Posterior vena cava (tissue), 2 donors: ENCODE data around the gene BCO2. TPM values are rescaled to one million over a fixed set of nuclear protein-coding genes. Genes with fewer than 3 reads are reported as not detected.
"Not testable (repeated sequence)": the region's sequence is repeated elsewhere in the genome, so short reads cannot be mapped to it uniquely, and the experiment has no call there.

ENCODE experiments used
- DNase-seq: peaks from one replicate; pipeline ENCODE4 v3.0.0-alpha.2; 2020; ENCODE audit warnings: low spot score
- intact Hi-C, 2 donors: fragments of 100-400 bp; cut with DNase I; formaldehyde crosslinking; loops; one replicate each; pipeline versions ENCODE4 v1.14.1 to v1.14.2; 2022 to 2023
- long read RNA-seq, 2 donors: library from polyadenylated mRNA; unstranded; transcript quantifications; one replicate each; pipeline ENCODE4 v2.0.0, GENCODE V29; 2020 to 2021
- total RNA-seq, 2 donors: library from RNA; stranded (reverse); fragmentation: NEBNext Ultra II Directional; extraction: Animal tissue kit (Norgen Biotek cat#: 25700); gene quantifications; one replicate each; pipeline ENCODE4 v1.2.1, GENCODE V29; 2021
- donor health status: DM: yes; HTN: yes; CAD: no.
- donor health status: DM: yes; HTN: yes; CAD: no.

Gene BCO2, protein sequence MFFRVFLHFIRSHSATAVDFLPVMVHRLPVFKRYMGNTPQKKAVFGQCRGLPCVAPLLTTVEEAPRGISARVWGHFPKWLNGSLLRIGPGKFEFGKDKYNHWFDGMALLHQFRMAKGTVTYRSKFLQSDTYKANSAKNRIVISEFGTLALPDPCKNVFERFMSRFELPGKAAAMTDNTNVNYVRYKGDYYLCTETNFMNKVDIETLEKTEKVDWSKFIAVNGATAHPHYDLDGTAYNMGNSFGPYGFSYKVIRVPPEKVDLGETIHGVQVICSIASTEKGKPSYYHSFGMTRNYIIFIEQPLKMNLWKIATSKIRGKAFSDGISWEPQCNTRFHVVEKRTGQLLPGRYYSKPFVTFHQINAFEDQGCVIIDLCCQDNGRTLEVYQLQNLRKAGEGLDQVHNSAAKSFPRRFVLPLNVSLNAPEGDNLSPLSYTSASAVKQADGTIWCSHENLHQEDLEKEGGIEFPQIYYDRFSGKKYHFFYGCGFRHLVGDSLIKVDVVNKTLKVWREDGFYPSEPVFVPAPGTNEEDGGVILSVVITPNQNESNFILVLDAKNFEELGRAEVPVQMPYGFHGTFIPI
- 1 to 10 TPM; 3.8 TPM for total RNA-seq
- long read RNA-seq, donor 1 = 0 reads
- long read RNA-seq, donor 2, partial matches to known transcripts = 0 of 2 reads
- long read RNA-seq, donor 2, other reads (novel, unspliced or antisense) = 2 of 2 reads

- intact Hi-C loops = no loop called here
- DNase-seq = peak; percentile 94
Observed at GRCh38 chr11:112174789-112175598, at the start of gene BCO2. Gene BCO2 (plus strand): TSS chr11:112175512. CDS start chr11:112175602, 90 bp downstream.

DNA sequence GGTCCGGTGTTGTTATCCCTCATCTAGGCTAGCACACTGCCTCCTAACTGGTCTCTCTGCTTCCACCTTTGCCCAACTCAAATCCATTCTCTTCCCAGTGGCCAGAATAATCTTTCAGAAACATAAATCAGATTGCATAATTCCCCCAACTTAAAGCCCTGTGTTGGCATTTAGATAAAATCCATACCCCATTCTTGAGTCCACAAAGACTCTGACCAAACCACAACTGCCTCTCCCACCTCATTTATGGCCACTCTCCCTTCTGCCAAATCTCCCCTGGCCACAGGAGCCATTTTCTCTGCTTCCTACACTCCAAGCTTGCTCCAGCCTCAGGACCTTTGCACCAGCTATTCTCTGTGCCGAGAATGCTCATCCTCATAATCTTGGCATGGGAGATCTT lies 48.3 kb upstream of the BCO2 start:
- intact Hi-C loops = no loop called here

DNA sequence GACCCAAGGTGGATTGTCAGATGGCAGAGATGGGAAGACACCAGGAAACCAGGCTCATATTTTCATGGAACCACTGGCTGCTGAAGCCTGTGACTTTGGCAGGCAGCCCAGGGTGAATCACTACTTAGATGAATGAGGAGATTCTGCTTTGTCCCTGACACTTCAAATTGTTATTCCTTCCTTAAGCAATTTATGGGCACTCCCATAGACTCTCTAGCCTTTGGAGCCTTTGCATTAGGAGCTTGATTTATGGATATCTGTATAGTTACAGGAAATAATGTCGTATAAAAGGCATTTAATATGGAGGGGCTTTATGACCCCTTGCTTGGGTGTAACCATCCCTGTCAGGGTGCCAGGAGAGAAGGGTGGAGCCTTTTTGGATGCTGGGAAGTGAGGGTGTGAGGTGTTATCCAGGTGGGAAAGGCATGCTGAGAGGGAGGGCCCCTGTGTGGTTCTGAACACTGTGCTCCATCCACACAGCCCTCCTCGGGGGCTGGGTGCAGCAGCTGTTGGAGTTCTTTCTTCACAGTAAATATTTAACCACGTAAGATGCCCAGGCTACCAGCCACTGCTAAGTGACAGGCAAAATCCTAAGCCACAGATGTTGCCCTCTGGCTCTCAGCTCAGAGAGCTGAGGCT lies 46.7 kb upstream of the BCO2 start:
- intact Hi-C loops = no loop called here
- DNase-seq = peak; percentile 88

More for the DNA sequence above, 48.3 kb upstream of the BCO2 start:
- no peak for DNase-seq

DNA sequence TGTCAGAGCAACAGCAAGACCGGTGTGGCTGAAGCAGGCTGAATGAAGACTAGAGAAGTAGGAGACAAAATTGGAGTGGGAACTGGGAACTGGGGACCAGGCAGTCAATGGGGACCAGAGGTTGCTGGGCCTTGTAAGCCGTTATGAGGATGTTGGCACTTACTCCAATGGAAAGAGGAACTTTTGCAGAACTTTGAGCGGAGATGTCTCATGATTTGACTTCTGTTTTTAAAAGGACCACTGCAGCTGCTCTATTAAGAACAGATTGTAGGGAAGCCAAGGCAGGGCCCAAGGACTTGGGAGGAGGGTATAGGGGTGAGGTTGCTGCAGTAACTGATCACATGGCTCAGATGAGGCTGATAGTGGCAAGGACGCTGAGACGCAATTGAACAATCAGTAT lies 45.7 kb upstream of the BCO2 start:
- intact Hi-C loops = loop anchor here in 1 of 2 donors (1.0 kb wide), 1 partner anchor 9 kb away; no protein-coding TSS in a partner anchor

GRCh38 chr11:112132737-112133136 lies 42.6 kb upstream of the BCO2 start:
- no peak for DNase-seq
- intact Hi-C loops = no loop called here

More for the DNA sequence above, 45.7 kb upstream of the BCO2 start:
- DNase-seq = no peak

DNA sequence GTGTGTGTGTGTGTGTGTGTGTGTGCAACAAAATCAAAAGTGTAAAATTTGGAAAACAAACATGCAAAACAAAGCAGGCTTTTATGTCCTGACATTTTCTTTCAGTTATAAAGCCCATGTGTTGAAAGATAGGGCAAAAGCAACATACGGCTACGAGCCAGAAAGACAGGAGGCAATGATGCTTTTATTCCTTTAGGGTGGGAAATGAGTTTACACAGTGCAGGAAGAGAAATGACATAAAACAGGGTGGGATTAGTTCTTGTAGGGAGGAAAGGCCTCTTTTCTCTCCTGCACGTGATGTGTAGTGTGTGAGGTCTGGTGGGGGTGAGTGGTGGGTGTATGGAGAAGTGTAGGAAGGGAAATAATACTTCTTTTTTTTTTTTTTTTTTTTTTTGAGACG lies 40.8 kb upstream of the BCO2 start:
- no peak for DNase-seq
- intact Hi-C loops = no loop called here

- DNase-seq = no peak
- intact Hi-C loops = loop anchor here in 1 of 2 donors (5.0 kb wide), 1 partner anchor 1206 kb away; no protein-coding TSS in a partner anchor
Observed at GRCh38 chr11:112143597-112143996, 31.7 kb upstream of the BCO2 start.

DNA sequence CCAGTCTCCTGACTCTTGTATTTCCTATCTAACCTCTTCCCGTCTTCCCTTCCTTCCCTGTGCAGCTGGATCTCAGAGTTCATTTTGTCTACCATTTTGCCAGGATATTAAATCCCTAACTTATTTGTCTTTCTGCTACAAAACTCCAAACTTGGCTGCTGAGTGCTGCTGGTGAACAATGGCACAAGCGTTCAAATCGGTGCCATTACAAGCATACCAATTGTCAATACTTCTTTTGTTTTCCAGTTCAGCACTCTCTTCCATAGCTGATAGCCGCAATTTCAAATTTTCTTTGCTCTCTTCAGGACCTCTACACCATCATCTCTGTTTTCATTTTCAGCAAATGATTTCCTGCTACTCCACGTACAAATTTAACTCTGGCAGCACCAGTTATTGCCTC lies 24.8 kb upstream of the BCO2 start:
- intact Hi-C loops = no loop called here
- no peak for DNase-seq

DNA sequence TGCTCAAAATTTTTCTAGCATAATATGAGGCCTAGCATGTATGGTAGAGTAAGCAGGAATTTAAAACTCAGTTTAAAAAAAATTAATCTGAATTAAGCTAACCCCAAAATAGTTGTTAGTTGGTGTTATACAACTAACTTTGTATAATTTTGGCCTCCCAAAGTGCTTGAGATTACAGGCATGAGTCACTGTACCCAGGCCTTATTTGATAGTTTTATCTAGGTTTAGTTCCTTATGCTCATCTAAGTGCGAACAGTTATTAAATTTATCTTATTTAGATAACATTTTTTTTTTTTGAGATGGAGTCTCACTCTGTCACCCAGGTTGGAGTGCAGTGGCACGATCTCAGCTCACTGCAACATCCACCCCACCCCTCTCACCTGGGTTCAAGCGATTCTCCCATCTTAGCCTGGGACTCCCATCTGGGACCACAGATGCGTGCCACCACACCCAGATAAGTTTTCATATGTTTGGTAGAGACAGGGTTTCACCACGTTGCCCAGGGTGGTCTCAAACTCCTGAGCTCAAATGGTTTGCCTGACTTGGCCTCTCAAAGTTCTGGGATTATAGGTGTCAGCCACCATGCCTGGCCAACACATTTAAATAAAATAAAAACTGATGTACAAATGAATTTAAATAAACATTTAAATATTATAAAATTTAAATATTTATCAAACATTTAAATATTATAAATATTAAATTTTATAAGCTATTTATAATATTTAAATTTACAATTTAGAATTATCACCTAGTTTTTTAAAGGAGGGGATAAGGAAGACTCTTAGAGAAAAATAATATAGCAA lies 19.0 kb upstream of the BCO2 start:
- intact Hi-C loops = no loop called here
- no peak for DNase-seq

GRCh38 chr11:112156956-112157766 lies 18.2 kb upstream of the BCO2 start:
- intact Hi-C loops = no loop called here
- no peak for DNase-seq

DNA sequence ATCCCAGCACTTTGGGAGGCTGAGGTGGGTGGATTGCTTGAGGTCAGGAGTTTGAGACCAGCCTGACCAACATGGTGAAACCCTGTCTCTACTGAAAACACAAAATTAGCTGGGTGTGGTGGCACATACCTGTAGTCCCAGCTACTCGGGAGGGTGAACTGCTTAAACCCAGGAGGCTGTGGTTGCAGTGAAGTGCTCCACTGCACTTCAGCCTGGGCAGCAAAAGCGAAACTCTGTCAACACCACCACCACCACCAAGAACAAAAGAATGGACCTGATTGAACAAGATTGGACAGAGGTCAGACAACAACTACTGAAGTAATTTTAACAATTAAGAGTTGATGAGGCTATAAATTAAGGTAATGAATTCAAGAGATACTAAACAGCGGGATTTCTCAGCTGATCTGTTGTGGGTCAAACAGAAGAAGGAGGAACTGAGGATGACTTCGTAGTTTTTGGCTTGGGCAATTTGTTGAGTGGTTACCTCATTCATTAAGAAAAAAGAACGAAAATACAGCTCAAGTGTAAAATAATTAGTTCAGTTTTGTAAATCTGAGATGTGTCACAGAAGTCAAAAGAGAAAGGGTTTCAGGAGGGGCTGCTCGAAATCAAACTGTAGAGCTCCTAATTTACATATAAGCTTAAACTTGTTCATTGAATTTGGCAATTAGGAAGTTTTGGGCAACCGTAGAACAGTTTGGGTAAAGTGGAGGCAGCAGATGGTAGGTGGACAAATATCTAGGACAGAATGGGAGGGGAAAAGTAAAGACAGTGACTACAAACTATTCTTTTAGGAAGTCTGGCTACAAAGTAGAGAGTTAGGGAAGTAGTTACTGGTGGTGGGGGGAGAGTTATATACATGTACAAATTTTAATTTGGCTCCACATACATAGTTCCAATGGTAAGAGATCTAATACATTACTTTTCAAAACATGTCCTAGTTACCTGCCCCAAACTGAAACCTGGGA lies 15.9 kb upstream of the BCO2 start:
- intact Hi-C loops = loop anchor here (10.0 kb wide), 1 partner anchor 45 kb away; no protein-coding TSS in a partner anchor
- DNase-seq = no peak

- intact Hi-C loops = loop anchor here (10.0 kb wide), 1 partner anchor 45 kb away; no protein-coding TSS in a partner anchor
- no peak for DNase-seq
Observed at GRCh38 chr11:112160091-112160848, 15.0 kb upstream of the BCO2 start.

GRCh38 chr11:112161012-112161411 lies 14.3 kb upstream of the BCO2 start:
- DNase-seq = no peak
- intact Hi-C loops = loop anchor here (10.0 kb wide), 1 partner anchor 46 kb away; no protein-coding TSS in a partner anchor

DNA sequence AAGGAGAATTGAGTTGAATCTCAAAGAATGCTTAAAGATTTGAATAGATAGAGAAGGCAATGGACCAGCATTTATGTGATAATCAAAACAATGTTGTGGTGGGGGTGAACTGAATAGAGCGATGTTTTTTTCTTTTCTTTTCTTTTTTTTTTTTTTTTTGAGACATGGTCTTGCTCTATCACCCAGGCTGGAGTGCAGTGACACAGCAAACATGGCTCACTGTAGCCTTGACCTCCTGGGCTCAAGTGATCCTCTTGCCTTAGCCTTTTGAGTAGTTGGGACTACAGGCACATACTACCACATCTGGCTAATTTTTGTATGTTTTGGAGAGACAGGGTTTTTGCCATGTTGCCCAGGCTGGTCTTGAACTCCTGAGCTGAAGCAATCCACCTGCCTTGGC lies 13.1 kb upstream of the BCO2 start:
- DNase-seq = not testable (repeated sequence)

DNA sequence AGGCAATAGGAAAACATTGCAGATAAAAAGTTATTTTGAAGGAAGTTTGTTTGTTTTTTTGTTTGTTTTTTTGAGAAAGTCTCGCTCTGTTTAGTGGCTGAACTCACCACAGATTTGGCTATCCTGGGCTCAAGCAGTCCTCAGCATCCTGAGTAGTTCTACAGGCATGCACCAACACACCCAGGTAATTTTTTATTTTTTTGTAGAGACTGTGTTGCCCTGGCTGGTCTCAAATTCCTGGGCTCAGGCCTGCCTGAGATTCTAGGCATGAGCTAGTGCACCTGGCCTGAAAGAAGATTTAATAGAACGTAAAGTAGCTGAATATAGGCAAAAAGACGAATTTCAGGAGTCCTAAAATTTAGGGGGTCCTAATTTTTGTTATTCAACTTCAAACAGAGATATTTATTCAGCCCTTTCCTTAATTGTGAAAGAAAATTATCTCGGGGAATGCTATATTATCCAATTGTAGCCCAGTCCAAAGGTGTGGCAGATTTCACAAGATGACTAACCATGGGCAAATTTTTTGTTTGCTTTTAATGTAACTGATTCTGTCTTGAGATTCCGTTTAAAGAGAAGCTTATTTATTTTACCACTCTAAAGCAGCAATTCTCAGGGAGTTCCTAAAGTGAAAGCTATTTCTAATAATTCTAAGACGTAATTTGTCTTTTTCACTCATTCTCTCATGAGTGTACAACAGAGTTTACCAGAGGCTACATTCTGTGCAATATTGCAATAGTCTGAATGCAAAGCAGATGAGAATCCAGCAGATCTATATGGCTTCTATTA lies 12.4 kb upstream of the BCO2 start:
- DNase-seq = no peak
- intact Hi-C loops = loop anchor here (10.0 kb wide), 1 partner anchor 48 kb away; no protein-coding TSS in a partner anchor

More for the DNA sequence above, 13.1 kb upstream of the BCO2 start:
- intact Hi-C loops = loop anchor here (10.0 kb wide), 1 partner anchor 47 kb away; no protein-coding TSS in a partner anchor
